ENCODE data around the gene MLLT1.

MLLT1 gene

GRCh38 chr19:6276447-6276846, 3.3 kb downstream of the MLLT1 start:
- H3K27ac ChIP-seq (ENCODE audit: low read depth, low read length), result no peak overlapping the region
- no peaks in the 10 kb centered on the region for H3K27me3 ChIP-seq (ENCODE audit: low read length)
- H3F3A ChIP-seq (ENCODE audit: insufficient read depth), result 0 out of 2 replicates have a peak, but pooled peaks cover 2% of the 10 kb centered on the region
- H3K9me3 ChIP-seq (ENCODE audit: insufficient read depth, low read length), result no peaks in the 10 kb centered on the region
- no peak overlapping the region for H3K9ac ChIP-seq (ENCODE audit: low read length)
- H3K36me3 ChIP-seq (ENCODE audit: low read length), result no peaks in the 10 kb centered on the region
- H3K4me3 ChIP-seq (ENCODE audit: insufficient read depth, low read length, poor library complexity, severe bottlenecking), result no peak overlapping the region
- no peaks in the 10 kb centered on the region for H3K9me2 ChIP-seq (replicated peaks; ENCODE audit: insufficient read depth, low read length)
- no peak overlapping the region for H3K4me2 ChIP-seq (ENCODE audit: low read depth, low read length, poor library complexity, severe bottlenecking)
- peaks cover 80% of the 10 kb centered on the region for H3K79me2 ChIP-seq (ENCODE audit: insufficient read depth, low read length)
- no peak for TF ChIP-seq EZH2phosphoT487 (conservative IDR thresholded peaks at IDR 0.05; ENCODE audit: low read length)
- TF ChIP-seq, protein P1, sequence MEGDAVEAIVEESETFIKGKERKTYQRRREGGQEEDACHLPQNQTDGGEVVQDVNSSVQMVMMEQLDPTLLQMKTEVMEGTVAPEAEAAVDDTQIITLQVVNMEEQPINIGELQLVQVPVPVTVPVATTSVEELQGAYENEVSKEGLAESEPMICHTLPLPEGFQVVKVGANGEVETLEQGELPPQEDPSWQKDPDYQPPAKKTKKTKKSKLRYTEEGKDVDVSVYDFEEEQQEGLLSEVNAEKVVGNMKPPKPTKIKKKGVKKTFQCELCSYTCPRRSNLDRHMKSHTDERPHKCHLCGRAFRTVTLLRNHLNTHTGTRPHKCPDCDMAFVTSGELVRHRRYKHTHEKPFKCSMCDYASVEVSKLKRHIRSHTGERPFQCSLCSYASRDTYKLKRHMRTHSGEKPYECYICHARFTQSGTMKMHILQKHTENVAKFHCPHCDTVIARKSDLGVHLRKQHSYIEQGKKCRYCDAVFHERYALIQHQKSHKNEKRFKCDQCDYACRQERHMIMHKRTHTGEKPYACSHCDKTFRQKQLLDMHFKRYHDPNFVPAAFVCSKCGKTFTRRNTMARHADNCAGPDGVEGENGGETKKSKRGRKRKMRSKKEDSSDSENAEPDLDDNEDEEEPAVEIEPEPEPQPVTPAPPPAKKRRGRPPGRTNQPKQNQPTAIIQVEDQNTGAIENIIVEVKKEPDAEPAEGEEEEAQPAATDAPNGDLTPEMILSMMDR (IDR thresholded peaks at IDR 0.05; ENCODE audit: insufficient read depth, low read length, poor library complexity, severe bottlenecking), result no peak
- no peaks in the 10 kb centered on the region for H4K20me1 ChIP-seq (ENCODE audit: low read depth, low read length)
- H2AFZ ChIP-seq (ENCODE audit: low read depth, low read length, severe bottlenecking), result no peak overlapping the region

- no peaks in the 10 kb centered on the region for H3K9me2 ChIP-seq (replicated peaks; ENCODE audit: insufficient read depth, low read length)
- H3K79me2 ChIP-seq (ENCODE audit: insufficient read depth, low read length), result peaks cover 88% of the 10 kb centered on the region
- no peak overlapping the region for H2AFZ ChIP-seq (ENCODE audit: low read depth, low read length, severe bottlenecking)
- no peak overlapping the region for H3K9ac ChIP-seq (ENCODE audit: low read length)
- no peaks in the 10 kb centered on the region for H4K20me1 ChIP-seq (ENCODE audit: low read depth, low read length)
- no peaks in the 10 kb centered on the region for H3K9me3 ChIP-seq (ENCODE audit: insufficient read depth, low read length)
- no peak overlapping the region for H3K27ac ChIP-seq (ENCODE audit: low read depth, low read length)
- H3F3A ChIP-seq (ENCODE audit: insufficient read depth), result no peaks in the 10 kb centered on the region
- H3K36me3 ChIP-seq (ENCODE audit: low read length), result no peaks in the 10 kb centered on the region
- TF ChIP-seq, protein P1 (IDR thresholded peaks at IDR 0.05; ENCODE audit: insufficient read depth, low read length, poor library complexity, severe bottlenecking), result no peak
- TF ChIP-seq EZH2phosphoT487 (conservative IDR thresholded peaks at IDR 0.05; ENCODE audit: low read length), result no peak
- H3K27me3 ChIP-seq (ENCODE audit: low read length), result no peaks in the 10 kb centered on the region
- H3K4me2 ChIP-seq (ENCODE audit: low read depth, low read length, poor library complexity, severe bottlenecking), result no peak overlapping the region
- no peak overlapping the region for H3K4me3 ChIP-seq (ENCODE audit: insufficient read depth, low read length, poor library complexity, severe bottlenecking)
These were observed 4.5 kb downstream of the MLLT1 start for GRCh38 chr19:6275170-6275744.

- H3K27ac ChIP-seq (ENCODE audit: low read depth, low read length), result no peak overlapping the region
- H3K36me3 ChIP-seq (ENCODE audit: low read length), result peaks cover 4% of the 10 kb centered on the region; the same call in 1 of the 2 replicates
- no peaks in the 10 kb centered on the region for H3K27me3 ChIP-seq (ENCODE audit: low read length)
- H3K9me2 ChIP-seq (replicated peaks; ENCODE audit: insufficient read depth, low read length), result no peaks in the 10 kb centered on the region
- H3K4me2 ChIP-seq (ENCODE audit: low read depth, low read length, poor library complexity, severe bottlenecking), result no peak overlapping the region
- H3K9me3 ChIP-seq (ENCODE audit: insufficient read depth, low read length), result no peaks in the 10 kb centered on the region
- H3F3A ChIP-seq (ENCODE audit: insufficient read depth), result no peaks in the 10 kb centered on the region
- no peak overlapping the region for H2AFZ ChIP-seq (ENCODE audit: low read depth, low read length, severe bottlenecking)
- peaks cover 93% of the 10 kb centered on the region for H3K79me2 ChIP-seq (ENCODE audit: insufficient read depth, low read length)
- H3K4me3 ChIP-seq (ENCODE audit: insufficient read depth, low read length, poor library complexity, severe bottlenecking), result no peak overlapping the region
- H3K9ac ChIP-seq (ENCODE audit: low read length), result no peak overlapping the region
- no peaks in the 10 kb centered on the region; the same call in 1 of the 2 replicates for H4K20me1 ChIP-seq (ENCODE audit: low read depth, low read length)
- TF ChIP-seq, protein P1 (IDR thresholded peaks at IDR 0.05; ENCODE audit: insufficient read depth, low read length, poor library complexity, severe bottlenecking), result no peak
- TF ChIP-seq EZH2phosphoT487 (conservative IDR thresholded peaks at IDR 0.05; ENCODE audit: low read length), result no peak
These were observed 5.0 kb downstream of the MLLT1 start for GRCh38 chr19:6274756-6275155.
